HG03108 (cell line): ENCODE results near the gene MCF2L.

Experiments used
- ATAC-seq: cut with Tn5 transposase; IDR thresholded peaks from one replicate; pipeline ENCODE4 v1.9.1; 2021; ENCODE audit warnings: moderate library complexity; ENCODE audit not compliant: unreplicated experiment

The MCF2L gene

GRCh38 chr13:112978561-112979405, 9.8 kb downstream of the MCF2L start:
- ATAC-seq, result no peak

GRCh38 chr13:112979406-112979902, 10.4 kb downstream of the MCF2L start:
- no peak for ATAC-seq

GRCh38 chr13:112980434-112980833, 11.4 kb downstream of the MCF2L start:
- no peak for ATAC-seq

- no peak for ATAC-seq
Observed at GRCh38 chr13:112981451-112981850, 12.4 kb downstream of the MCF2L start.

- no peak for ATAC-seq
Observed at GRCh38 chr13:112982281-112983041, 13.4 kb downstream of the MCF2L start.

- ATAC-seq, result no peak
Observed at GRCh38 chr13:112983042-112983305, 14.0 kb downstream of the MCF2L start.

- no peak for ATAC-seq
Observed at GRCh38 chr13:112983428-112984196, 14.6 kb downstream of the MCF2L start.

- ATAC-seq, result no peak
Observed at GRCh38 chr13:112984501-112984900, 15.5 kb downstream of the MCF2L start.

- ATAC-seq, result no peak
Observed at GRCh38 chr13:112984954-112985802, 16.2 kb downstream of the MCF2L start.

GRCh38 chr13:112985803-112986408, 16.9 kb downstream of the MCF2L start:
- ATAC-seq, result no peak

- ATAC-seq, result no peak
Observed at GRCh38 chr13:112986470-112986869, 17.5 kb downstream of the MCF2L start.

GRCh38 chr13:112986946-112987681, 18.1 kb downstream of the MCF2L start:
- no peak for ATAC-seq

GRCh38 chr13:112987682-112988024, 18.6 kb downstream of the MCF2L start:
- ATAC-seq, result no peak

GRCh38 chr13:112990783-112991182, 21.8 kb downstream of the MCF2L start:
- ATAC-seq, result no peak

- no peak for ATAC-seq
Observed at GRCh38 chr13:112991609-112992008, 22.6 kb downstream of the MCF2L start.

GRCh38 chr13:112992931-112993680, 24.1 kb downstream of the MCF2L start:
- no peak for ATAC-seq

- no peak for ATAC-seq
Observed at GRCh38 chr13:112994084-112994780, 25.2 kb downstream of the MCF2L start.

GRCh38 chr13:112994781-112995355, 25.9 kb downstream of the MCF2L start:
- ATAC-seq, result no peak
